Uterus (tissue), 2 donors: Measurements from ENCODE around the gene FOLR1.

ENCODE experiments used
- CTCF ChIP-seq, 4 experiments: fragments of 200-600 bp in 2 of 4; fragments of 450-650 bp in 2 of 4; sonication (generic) in 2 of 4; IDR thresholded peaks; one replicate each; pipeline ENCODE4 v1.5.1; 2016 to 2019; ENCODE audit warnings: antibody characterized with exemption in 4 of 4, mild to moderate bottlenecking in 2 of 4, moderate library complexity in 1 of 4
- POLR2A ChIP-seq, 2 donors: fragments of 450-650 bp; IDR thresholded peaks; one replicate each; pipeline ENCODE4 v1.6.1; 2016; ENCODE audit warnings: antibody characterized with exemption in 2 of 2, mild to moderate bottlenecking in 1 of 2, moderate library complexity in 1 of 2

GRCh38 chr11:72244060-72244360 is 52.1 kb downstream of the FOLR1 start, which contains the start of gene PHOX2A:
- TF ChIP-seq CTCF (IDR thresholded peaks at IDR 0.05): no peak
- TF ChIP-seq POLR2A (IDR thresholded peaks at IDR 0.05): no peak
